AG04449 (cell line): Measurements from ENCODE around the gene MAP1B.

Source experiments
- CTCF ChIA-PET: fragments of 350-600 bp; formaldehyde crosslinking; extraction: SDS; loops from one replicate; lab custom pipeline; 2021; ENCODE audit warnings: antibody characterized with exemption; lab: Yijun Ruan, JAX
- POLR2A ChIA-PET: fragments of 400-600, 350-600 bp; formaldehyde crosslinking; extraction: SDS; loops from one replicate; lab custom pipeline; 2020; ENCODE audit warnings: antibody characterized with exemption, inconsistent platforms; lab: Yijun Ruan, JAX
- DNase-seq: peaks from one replicate; pipeline ENCODE4 v3.0.0-alpha.2; 2010; ENCODE audit warnings: low read depth, low spot score
- H3K4me3 ChIP-seq: 2 replicates; pipeline ENCODE4 v1.5.1; 2011; ENCODE audit warnings: low read depth, mild to moderate bottlenecking, control low read depth, low read length
- CTCF ChIP-seq: IDR thresholded peaks from one replicate; pipeline ENCODE4 v1.5.1; 2011; ENCODE audit warnings: mild to moderate bottlenecking, moderate library complexity, low read length, control low read depth, inconsistent platforms; ENCODE audit not compliant: insufficient read depth; ENCODE audit errors: missing control alignments

The MAP1B gene

GRCh38 chr5:72245951-72246532, 138.8 kb downstream of the MAP1B start:
- POLR2A ChIA-PET, result no interaction called here
- TF ChIP-seq CTCF, result no peak
- H3K4me3 ChIP-seq, result no peak overlapping the region
- no peak for DNase-seq
- CTCF ChIA-PET, result interaction anchor here (1.0 to 5.4 kb wide), 10 partner anchors 8 to 135 kb away, joined by 3 to 29 read pairs (median 3); no protein-coding TSS in a partner anchor

- ChIA-PET CTCF (interaction anchor here (0.7 to 5.4 kb wide), 3 partner anchors 21 to 25 kb away, joined by 3 to 29 read pairs (median 3); no protein-coding TSS in a partner anchor), POLR2A (no interaction called here)
- DNase-seq, result no peak
- no peak overlapping the region for H3K4me3 ChIP-seq
- no peak for TF ChIP-seq CTCF
Observed at GRCh38 chr5:72246954-72247442, 139.7 kb downstream of the MAP1B start.

GRCh38 chr5:72248410-72248981, 141.2 kb downstream of the MAP1B start:
- H3K4me3 ChIP-seq, result 0 out of 2 replicates have a peak overlapping the region, but pooled peaks have one; percentile 6
- ChIA-PET POLR2A (interaction anchor here (0.8 kb wide), 1 partner anchor 15 kb away, joined by 5 read pairs; no protein-coding TSS in a partner anchor), CTCF (interaction anchor here (0.9 to 5.4 kb wide), 3 partner anchors 12 to 24 kb away, joined by 3 to 29 read pairs (median 4); no protein-coding TSS in a partner anchor)
- no peak for DNase-seq
- no peak for TF ChIP-seq CTCF

- no peak for DNase-seq
- no peak for TF ChIP-seq CTCF
- CTCF ChIA-PET, result interaction anchor here (0.7 to 1.0 kb wide), 3 partner anchors 14 to 57 kb away, joined by 3 to 4 read pairs (median 3); no protein-coding TSS in a partner anchor
- POLR2A ChIA-PET, result no interaction called here
- H3K4me3 ChIP-seq, result no peak overlapping the region
Observed at GRCh38 chr5:72251386-72251785, 144.1 kb downstream of the MAP1B start.

GRCh38 chr5:72252008-72252407, 144.7 kb downstream of the MAP1B start:
- no peak for TF ChIP-seq CTCF
- no peak for DNase-seq
- H3K4me3 ChIP-seq, result no peak overlapping the region
- ChIA-PET CTCF (interaction anchor here (0.7 to 1.0 kb wide), 4 partner anchors 14 to 57 kb away, joined by 3 to 4 read pairs (median 4); no protein-coding TSS in a partner anchor), POLR2A (no interaction called here)
